Measurements from ENCODE around the gene HBS1L.
"Not testable (repeated sequence)": the region's sequence is repeated elsewhere in the genome, so short reads cannot be mapped to it uniquely, and the experiment has no call there.

Gene HBS1L

GRCh38 chr6:135067911-135068310, 13.3 kb upstream of the HBS1L start:
- Histone ChIP-seq H3K9me3 (ENCODE audit: low read length) (no peaks in the 10 kb centered on the region), H3K4me3 (ENCODE audit: low read length) (no peak overlapping the region), H3K27me3 (ENCODE audit: insufficient read depth, low read length) (no peaks in the 10 kb centered on the region), H3K4me1 (ENCODE audit: insufficient read depth, low read length) (no peaks in the 10 kb centered on the region), H2AFZ (ENCODE audit: low read depth, low read length) (no peak overlapping the region), H3K36me3 (ENCODE audit: insufficient read depth, low read length) (no peaks in the 10 kb centered on the region)

GRCh38 chr6:135066806-135067205, 12.2 kb upstream of the HBS1L start:
- Histone ChIP-seq H3K9me3 (ENCODE audit: low read length) (no peaks in the 10 kb centered on the region), H2AFZ (ENCODE audit: low read depth, low read length) (no peak overlapping the region), H3K4me1 (ENCODE audit: insufficient read depth, low read length) (no peaks in the 10 kb centered on the region), H3K27me3 (ENCODE audit: insufficient read depth, low read length) (no peaks in the 10 kb centered on the region), H3K36me3 (ENCODE audit: insufficient read depth, low read length) (no peaks in the 10 kb centered on the region), H3K4me3 (ENCODE audit: low read length) (no peak overlapping the region)

- Histone ChIP-seq H3K4me3 (ENCODE audit: low read length) (no peak overlapping the region), H3K9me3 (ENCODE audit: low read length) (no peaks in the 10 kb centered on the region), H3K27me3 (ENCODE audit: insufficient read depth, low read length) (no peaks in the 10 kb centered on the region), H3K4me1 (ENCODE audit: insufficient read depth, low read length) (no peaks in the 10 kb centered on the region), H3K36me3 (ENCODE audit: insufficient read depth, low read length) (no peaks in the 10 kb centered on the region), H2AFZ (ENCODE audit: low read depth, low read length) (no peak overlapping the region)
Observed at GRCh38 chr6:135066397-135066796, 11.8 kb upstream of the HBS1L start.

- no peaks in the 10 kb centered on the region for H3K27me3 ChIP-seq (ENCODE audit: insufficient read depth, low read length)
- no peak overlapping the region for H2AFZ ChIP-seq (ENCODE audit: low read depth, low read length)
- no peaks in the 10 kb centered on the region for H3K36me3 ChIP-seq (ENCODE audit: insufficient read depth, low read length)
- H3K4me3 ChIP-seq (ENCODE audit: low read length): no peak overlapping the region
- no peaks in the 10 kb centered on the region for H3K4me1 ChIP-seq (ENCODE audit: insufficient read depth, low read length)
- H3K9me3 ChIP-seq (ENCODE audit: low read length): no peaks in the 10 kb centered on the region
Observed at GRCh38 chr6:135064586-135064985, 10.0 kb upstream of the HBS1L start.

GRCh38 chr6:135063926-135064325, 9.3 kb upstream of the HBS1L start:
- no peaks in the 10 kb centered on the region for H3K9me3 ChIP-seq (ENCODE audit: low read length)
- H3K36me3 ChIP-seq (ENCODE audit: insufficient read depth, low read length): no peaks in the 10 kb centered on the region
- no peaks in the 10 kb centered on the region for H3K4me1 ChIP-seq (ENCODE audit: insufficient read depth, low read length)
- H3K27me3 ChIP-seq (ENCODE audit: insufficient read depth, low read length): no peaks in the 10 kb centered on the region
- H3K4me3 ChIP-seq (ENCODE audit: low read length): no peak overlapping the region
- no peak overlapping the region for H2AFZ ChIP-seq (ENCODE audit: low read depth, low read length)

GRCh38 chr6:135062735-135063134, 8.1 kb upstream of the HBS1L start:
- Histone ChIP-seq H3K4me3 (ENCODE audit: low read length) (no peak overlapping the region), H3K27me3 (ENCODE audit: insufficient read depth, low read length) (no peaks in the 10 kb centered on the region), H3K4me1 (ENCODE audit: insufficient read depth, low read length) (no peaks in the 10 kb centered on the region), H3K9me3 (ENCODE audit: low read length) (no peaks in the 10 kb centered on the region), H2AFZ (ENCODE audit: low read depth, low read length) (no peak overlapping the region), H3K36me3 (ENCODE audit: insufficient read depth, low read length) (no peaks in the 10 kb centered on the region)

GRCh38 chr6:135060076-135060475, 5.5 kb upstream of the HBS1L start:
- no peak overlapping the region for H2AFZ ChIP-seq (ENCODE audit: low read depth, low read length)
- no peaks in the 10 kb centered on the region for H3K27me3 ChIP-seq (ENCODE audit: insufficient read depth, low read length)
- H3K36me3 ChIP-seq (ENCODE audit: insufficient read depth, low read length): no peaks in the 10 kb centered on the region
- H3K4me1 ChIP-seq (ENCODE audit: insufficient read depth, low read length): peaks cover 2% of the 10 kb centered on the region
- H3K4me3 ChIP-seq (ENCODE audit: low read length): no peak overlapping the region
- H3K9me3 ChIP-seq (ENCODE audit: low read length): no peaks in the 10 kb centered on the region

GRCh38 chr6:135058299-135058698, 3.7 kb upstream of the HBS1L start:
- not testable (repeated sequence) for H2AFZ ChIP-seq (ENCODE audit: low read depth, low read length); H3K4me1 ChIP-seq (ENCODE audit: insufficient read depth, low read length); H3K4me3 ChIP-seq (ENCODE audit: low read length); H3K9me3 ChIP-seq (ENCODE audit: low read length); H3K36me3 ChIP-seq (ENCODE audit: insufficient read depth, low read length); H3K27me3 ChIP-seq (ENCODE audit: insufficient read depth, low read length)

- peaks cover 15% of the 10 kb centered on the region for H3K4me1 ChIP-seq (ENCODE audit: insufficient read depth, low read length)
- H3K9me3 ChIP-seq (ENCODE audit: low read length): no peaks in the 10 kb centered on the region
- no peak overlapping the region for H3K4me3 ChIP-seq (ENCODE audit: low read length)
- H3K36me3 ChIP-seq (ENCODE audit: insufficient read depth, low read length): no peaks in the 10 kb centered on the region
- no peak overlapping the region for H2AFZ ChIP-seq (ENCODE audit: low read depth, low read length)
- no peaks in the 10 kb centered on the region for H3K27me3 ChIP-seq (ENCODE audit: insufficient read depth, low read length)
Observed at GRCh38 chr6:135056632-135057031, 2.0 kb upstream of the HBS1L start.

GRCh38 chr6:135054226-135054568, 425 bp downstream of the HBS1L start:
- H3K27me3 ChIP-seq (ENCODE audit: insufficient read depth, low read length): no peaks in the 10 kb centered on the region
- peak overlapping the region; percentile 78 for H2AFZ ChIP-seq (ENCODE audit: low read depth, low read length)
- H3K4me1 ChIP-seq (ENCODE audit: insufficient read depth, low read length): peaks cover 15% of the 10 kb centered on the region
- no peaks in the 10 kb centered on the region for H3K9me3 ChIP-seq (ENCODE audit: low read length)
- H3K4me3 ChIP-seq (ENCODE audit: low read length): peak overlapping the region; percentile 99
- peaks cover 8% of the 10 kb centered on the region for H3K36me3 ChIP-seq (ENCODE audit: insufficient read depth, low read length)

- H3K36me3 ChIP-seq (ENCODE audit: insufficient read depth, low read length): peaks cover 15% of the 10 kb centered on the region
- peak overlapping the region; percentile 99 for H3K4me3 ChIP-seq (ENCODE audit: low read length)
Observed at GRCh38 chr6:135053406-135053805, 1.2 kb downstream of the HBS1L start.

GRCh38 chr6:135052939-135053338, 1.7 kb downstream of the HBS1L start:
- H2AFZ ChIP-seq (ENCODE audit: low read depth, low read length): no peak overlapping the region
- H3K36me3 ChIP-seq (ENCODE audit: insufficient read depth, low read length): peaks cover 20% of the 10 kb centered on the region
- peak overlapping the region; percentile 99 for H3K4me3 ChIP-seq (ENCODE audit: low read length)
- H3K27me3 ChIP-seq (ENCODE audit: insufficient read depth, low read length): no peaks in the 10 kb centered on the region
- H3K4me1 ChIP-seq (ENCODE audit: insufficient read depth, low read length): peaks cover 15% of the 10 kb centered on the region
- no peaks in the 10 kb centered on the region for H3K9me3 ChIP-seq (ENCODE audit: low read length)

More at GRCh38 chr6:135053406-135053805, 1.2 kb downstream of the HBS1L start:
- Histone ChIP-seq H3K9me3 (ENCODE audit: low read length) (no peaks in the 10 kb centered on the region), H3K27me3 (ENCODE audit: insufficient read depth, low read length) (no peaks in the 10 kb centered on the region), H2AFZ (ENCODE audit: low read depth, low read length) (no peak overlapping the region), H3K4me1 (ENCODE audit: insufficient read depth, low read length) (peaks cover 15% of the 10 kb centered on the region)

- H3K4me3 ChIP-seq (ENCODE audit: low read length): no peak overlapping the region
- peaks cover 27% of the 10 kb centered on the region for H3K36me3 ChIP-seq (ENCODE audit: insufficient read depth, low read length)
- H3K27me3 ChIP-seq (ENCODE audit: insufficient read depth, low read length): no peaks in the 10 kb centered on the region
- peaks cover 12% of the 10 kb centered on the region for H3K4me1 ChIP-seq (ENCODE audit: insufficient read depth, low read length)
- H2AFZ ChIP-seq (ENCODE audit: low read depth, low read length): no peak overlapping the region
- no peaks in the 10 kb centered on the region for H3K9me3 ChIP-seq (ENCODE audit: low read length)
Observed at GRCh38 chr6:135048915-135049314, 5.7 kb downstream of the HBS1L start.

- H3K4me1 ChIP-seq (ENCODE audit: insufficient read depth, low read length): no peaks in the 10 kb centered on the region
- H3K36me3 ChIP-seq (ENCODE audit: insufficient read depth, low read length): peaks cover 29% of the 10 kb centered on the region
- H3K4me3 ChIP-seq (ENCODE audit: low read length): no peak overlapping the region
- no peak overlapping the region for H2AFZ ChIP-seq (ENCODE audit: low read depth, low read length)
- H3K27me3 ChIP-seq (ENCODE audit: insufficient read depth, low read length): no peaks in the 10 kb centered on the region
- H3K9me3 ChIP-seq (ENCODE audit: low read length): no peaks in the 10 kb centered on the region
Observed at GRCh38 chr6:135047336-135047735, 7.3 kb downstream of the HBS1L start.

Measured in neuron (in vitro differentiated cells).